GM12878 (cell line): ENCODE data around the gene FANK1. TPM values are rescaled to one million over a fixed set of nuclear protein-coding genes. Genes with fewer than 3 reads are reported as not detected.

Experiments used
- ATAC-seq: fragments of 200-7000 bp; cut with Tn5 transposase; 3 replicates; pipeline ENCODE4 v1.9.1; 2020; ENCODE audit warnings: mild to moderate bottlenecking, moderate library complexity
- BruUV-seq: library from RNA; stranded (reverse); fragments of 400-500 nt; replicated peaks from 2 replicates; lab custom pipeline; 2021; lab: Mats Ljungman, UMichigan
- CTCF ChIA-PET: fragments of 300-600 bp; sonication (Branson Sonifier 250); formaldehyde crosslinking; extraction: SDS; loops from one replicate; lab custom pipeline; 2021; ENCODE audit warnings: inconsistent platforms; lab: Yijun Ruan, JAX
- POLR2A ChIA-PET: fragments of 350-600 bp; formaldehyde crosslinking; extraction: SDS; loops from one replicate; lab custom pipeline; 2021; ENCODE audit warnings: inconsistent platforms; lab: Charles Lee
- RAD21 ChIA-PET: fragments of 300-600 bp; sonication (Branson Sonifier 250); formaldehyde crosslinking; loops from one replicate; lab custom pipeline; 2023; ENCODE audit warnings: antibody characterized with exemption; ENCODE audit not compliant: unreplicated experiment; lab: Charles Lee
- SMC1A ChIA-PET: fragments of 300-600 bp; sonication (Branson Sonifier 250); formaldehyde crosslinking; loops from one replicate; lab custom pipeline; 2023; ENCODE audit not compliant: unreplicated experiment, uncharacterized antibody; lab: Charles Lee
- DNase-seq: peaks from one replicate; pipeline ENCODE4 v3.0.0-alpha.2; 2011; ENCODE audit warnings: low read depth, low spot score
- FAIRE-seq: peaks from 3 replicates; lab custom pipeline; 2011; peaks lifted over from hg19 to GRCh38; lab: Jason Lieb, UNC
- H2AFZ ChIP-seq: 2 replicates; pipeline ENCODE4 v1.6.0; 2011; ENCODE audit warnings: low read depth, low read length, control low read depth; ENCODE audit not compliant: control insufficient read depth
- H3K27ac ChIP-seq: 2 replicates; pipeline ENCODE4 v1.5.1; 2011; ENCODE audit warnings: control low read depth; ENCODE audit not compliant: control insufficient read depth, insufficient read depth
- H3K27me3 ChIP-seq, 2 experiments: replicated peaks in 1 of 2; 2 replicates each; pipeline versions ENCODE4 v1.6.0 to v1.6.1; 2011; ENCODE audit warnings: low read length in 1 of 2; ENCODE audit not compliant: control insufficient read depth in 2 of 2, insufficient read depth in 2 of 2
- H3K36me3 ChIP-seq, 2 experiments: 2 replicates each; pipeline ENCODE4 v1.5.1; 2011; ENCODE audit warnings: low read length in 1 of 2; ENCODE audit not compliant: control insufficient read depth in 2 of 2, insufficient read depth in 2 of 2
- H3K4me1 ChIP-seq: 2 replicates; pipeline ENCODE4 v1.6.1; 2011; ENCODE audit warnings: mild to moderate bottlenecking, low read length, moderate library complexity, mixed read lengths; ENCODE audit not compliant: control insufficient read depth, insufficient read depth
- H3K4me2 ChIP-seq: 2 replicates; pipeline ENCODE4 v1.6.0; 2011; ENCODE audit warnings: control low read depth; ENCODE audit not compliant: control insufficient read depth, insufficient read depth
- H3K4me3 ChIP-seq: fragments of 200-600 bp; sonication (generic); 2 replicates; pipeline ENCODE4 v1.5.1; 2016
- H3K79me2 ChIP-seq: 2 replicates; pipeline ENCODE4 v1.6.0; 2011; ENCODE audit warnings: low read length; ENCODE audit not compliant: control insufficient read depth, insufficient read depth
- H3K9ac ChIP-seq: 2 replicates; pipeline ENCODE4 v1.8.0; 2011; ENCODE audit warnings: low read length, control low read depth, mixed read lengths; ENCODE audit not compliant: control insufficient read depth, insufficient read depth
- H3K9me3 ChIP-seq: replicated peaks from 3 replicates; pipeline ENCODE4 v1.5.1; 2011; ENCODE audit warnings: mild to moderate bottlenecking, low read length; ENCODE audit not compliant: control insufficient read depth, insufficient read depth
- H4K20me1 ChIP-seq: 2 replicates; pipeline ENCODE4 v1.6.0; 2011; ENCODE audit not compliant: control insufficient read depth, insufficient read depth
- E4F1 ChIP-seq: fragments of 450-650 bp; IDR thresholded peaks from 2 replicates; pipeline ENCODE4 v1.6.1; 2018; ENCODE audit warnings: borderline replicate concordance, mild to moderate bottlenecking; ENCODE audit not compliant: partially characterized antibody
- IRF3 ChIP-seq: fragments of 450-650 bp; IDR thresholded peaks from 2 replicates; pipeline ENCODE4 v1.6.1; 2014; ENCODE audit warnings: mild to moderate bottlenecking
- KAT2A ChIP-seq: conservative IDR thresholded peaks from 2 replicates; pipeline ENCODE4 v1.6.1; 2011; ENCODE audit warnings: low read depth, low read length; ENCODE audit not compliant: control insufficient read depth
- KDM1A ChIP-seq: fragments of 200-600 bp; sonication (generic); IDR thresholded peaks from 2 replicates; pipeline ENCODE4 v1.6.1; 2016; ENCODE audit warnings: borderline replicate concordance
- MAX ChIP-seq: IDR thresholded peaks from 2 replicates; pipeline ENCODE4 v1.6.1; 2012; ENCODE audit warnings: low read depth, low read length, improper control_type of control experiment
- NKRF ChIP-seq: fragments of 450-650 bp; conservative IDR thresholded peaks from 2 replicates; pipeline ENCODE4 v1.6.1; 2017; ENCODE audit warnings: mild to moderate bottlenecking, moderate library complexity
- POLR2A ChIP-seq: IDR thresholded peaks from 2 replicates; pipeline ENCODE4 v1.6.1; 2011; ENCODE audit warnings: low read depth, mild to moderate bottlenecking, low read length
- RCOR1 ChIP-seq: conservative IDR thresholded peaks from 2 replicates; pipeline ENCODE4 v1.6.1; 2012; ENCODE audit warnings: low read depth, low read length, improper control_type of control experiment
- RELB ChIP-seq: fragments of 450-650 bp; IDR thresholded peaks from 2 replicates; pipeline ENCODE4 v1.6.1; 2017; ENCODE audit warnings: low read depth, mild to moderate bottlenecking, moderate library complexity
- SUPT20H ChIP-seq: IDR thresholded peaks from 2 replicates; pipeline ENCODE4 v1.6.1; 2011; ENCODE audit warnings: low read depth, mild to moderate bottlenecking, low read length, moderate library complexity, borderline replicate concordance; ENCODE audit not compliant: control insufficient read depth
- TCF12 ChIP-seq: IDR thresholded peaks from 2 replicates; pipeline ENCODE4 v1.6.1; 2011; ENCODE audit warnings: low read depth, mild to moderate bottlenecking, low read length
- ZNF687 ChIP-seq: fragments of 450-650 bp; IDR thresholded peaks from 2 replicates; pipeline ENCODE4 v1.6.1; 2017; ENCODE audit warnings: mild to moderate bottlenecking, moderate library complexity
- WGBS: methylation state at CpG from one replicate; pipeline ENCODE4 v1.1.6; 2016; ENCODE audit warnings: low lambda C conversion rate; ENCODE audit not compliant: insufficient replicate concordance, insufficient coverage; ENCODE audit errors: missing lambda C conversion rate; 5-methylcytosine and 5-hydroxymethylcytosine counted together
- in situ Hi-C: fragments of 300-500 bp; cut with MboI; formaldehyde crosslinking; loops from 9 replicates; pipeline ENCODE4 v1.14.3; 2018; ENCODE audit warnings: mixed read lengths
- intact Hi-C: fragments of 100-400 bp; cut with micrococcal nuclease; formaldehyde crosslinking; loops from one replicate; pipeline ENCODE4 v1.14.2; 2022; ENCODE audit not compliant: unreplicated experiment
- polyA plus RNA-seq, 11 experiments: library from polyadenylated mRNA; depleted of rRNA in 4 of 11; unstranded in 6 of 11; stranded (reverse) in 5 of 11; fragments of >200 nt; fragmentation: Nextera tagmentation in 4 of 11; fragmentation: Illumina TruSeq in 1 of 11; extraction: Ambion mirVana in 4 of 11; extraction: Trizol in 1 of 11; gene quantifications; 1 replicate in 1 of 11; 2 replicates in 10 of 11; pipeline versions ENCODE4 v1.2.1 to v1.2.3, GENCODE V29; 2011 to 2016; ENCODE audit warnings: inconsistent platforms in 2 of 11, missing spikeins in 2 of 11, low read depth in 1 of 11
- total RNA-seq, 4 experiments: library from RNA; depleted of rRNA in 3 of 4; stranded (reverse); fragments of >200 nt in 3 of 4; fragmentation: Illumina TruSeq in 1 of 4; extraction: Trizol in 1 of 4; gene quantifications; 2 replicates each; pipeline versions ENCODE4 v1.2.1 to v1.2.3, GENCODE V29; 2013 to 2021

FANK1 gene
- total and polyA plus RNA-seq, 10 of the 15 experiments (the other 5 are each of a cell fraction or from before 2014, with no cell fraction given): 0.07 to 0.16 (median 0.13) TPM; not detected in 6

GRCh38 chr10:126015413-126015812, 119.0 kb downstream of the FANK1 start:
- Histone ChIP-seq H3K9me3 (no peaks in the 10 kb centered on the region), H3K4me3 (no peak overlapping the region), H3K4me2 (no peak overlapping the region), H4K20me1 (no peaks in the 10 kb centered on the region), H3K79me2 (no peaks in the 10 kb centered on the region), H2AFZ (no peak overlapping the region), H3K27ac (no peak overlapping the region), H3K4me1 (no peaks in the 10 kb centered on the region; the same call in 1 of the 2 replicates), H3K27me3 (no peaks in the 10 kb centered on the region), H3K9ac (no peak overlapping the region), H3K36me3 (no peaks in the 10 kb centered on the region)
- no TSS peak for BruUV-seq
- FAIRE-seq (no peak), ATAC-seq (no peak), DNase-seq (no peak)
- intact Hi-C loops: no loop called here
- ChIA-PET POLR2A (no interaction called here), RAD21 (no interaction called here), SMC1A (no interaction called here), CTCF (interaction anchor here (1.0 kb wide), 1 partner anchor 230 kb away, joined by 3 read pairs; no protein-coding TSS in a partner anchor)
- WGBS: 13% methylated on average over 3 of the region's 3 CpGs
- in situ Hi-C loops: no loop called here
- TF ChIP-seq MAX (no peak), SUPT20H (no peak), ZNF687 (no peak), IRF3 (no peak), NKRF (no peak), TCF12 (no peak), RELB (no peak), E4F1 (no peak), KDM1A (no peak), KAT2A (no peak), RCOR1 (no peak), POLR2A (no peak)
